B cell (primary cell): ENCODE results near the gene NBPF20.

ENCODE experiments used
- EZH2 ChIP-seq: IDR thresholded peaks from 2 replicates; pipeline ENCODE4 v1.6.1; 2012; ENCODE audit warnings: borderline replicate concordance, low read depth, mild to moderate bottlenecking, moderate library complexity, low read length; ENCODE audit not compliant: insufficient read depth, poor library complexity, severe bottlenecking
- TF ChIP-seq, protein P1 (sequence below): fragments of 200-600 bp; IDR thresholded peaks from one replicate; pipeline ENCODE4 v1.8.0; 2022; ENCODE audit warnings: antibody characterized with exemption, mild to moderate bottlenecking

- TF ChIP-seq, protein P1, sequence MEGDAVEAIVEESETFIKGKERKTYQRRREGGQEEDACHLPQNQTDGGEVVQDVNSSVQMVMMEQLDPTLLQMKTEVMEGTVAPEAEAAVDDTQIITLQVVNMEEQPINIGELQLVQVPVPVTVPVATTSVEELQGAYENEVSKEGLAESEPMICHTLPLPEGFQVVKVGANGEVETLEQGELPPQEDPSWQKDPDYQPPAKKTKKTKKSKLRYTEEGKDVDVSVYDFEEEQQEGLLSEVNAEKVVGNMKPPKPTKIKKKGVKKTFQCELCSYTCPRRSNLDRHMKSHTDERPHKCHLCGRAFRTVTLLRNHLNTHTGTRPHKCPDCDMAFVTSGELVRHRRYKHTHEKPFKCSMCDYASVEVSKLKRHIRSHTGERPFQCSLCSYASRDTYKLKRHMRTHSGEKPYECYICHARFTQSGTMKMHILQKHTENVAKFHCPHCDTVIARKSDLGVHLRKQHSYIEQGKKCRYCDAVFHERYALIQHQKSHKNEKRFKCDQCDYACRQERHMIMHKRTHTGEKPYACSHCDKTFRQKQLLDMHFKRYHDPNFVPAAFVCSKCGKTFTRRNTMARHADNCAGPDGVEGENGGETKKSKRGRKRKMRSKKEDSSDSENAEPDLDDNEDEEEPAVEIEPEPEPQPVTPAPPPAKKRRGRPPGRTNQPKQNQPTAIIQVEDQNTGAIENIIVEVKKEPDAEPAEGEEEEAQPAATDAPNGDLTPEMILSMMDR, result no peak
- TF ChIP-seq EZH2, result no peak
These were observed at the start of gene NBPF20 for GRCh38 chr1:145425436-145426029.
